IMR-90 (cell line): ENCODE results near the gene COL23A1. TPM values are rescaled to one million over a fixed set of nuclear protein-coding genes. Genes with fewer than 3 reads are reported as not detected.

Experiments
- ATAC-seq: fragments of 200-7000 bp; cut with Tn5 transposase; 2 replicates; pipeline ENCODE4 v1.9.1; 2020; ENCODE audit warnings: low read depth, mild to moderate bottlenecking, moderate library complexity
- BruUV-seq: library from RNA; stranded (reverse); fragments of 400-500 nt; replicated peaks from 2 replicates; lab custom pipeline; 2021; lab: Mats Ljungman, UMichigan
- CTCF ChIA-PET: fragments of 300-600 bp; formaldehyde crosslinking; extraction: SDS; loops from one replicate; lab custom pipeline; 2021; ENCODE audit warnings: antibody characterized with exemption; lab: Yijun Ruan, JAX
- POLR2A ChIA-PET: fragments of 300-600 bp; sonication (Branson Sonifier 250); formaldehyde crosslinking; loops from one replicate; lab custom pipeline; 2022; ENCODE audit warnings: antibody characterized with exemption; ENCODE audit not compliant: unreplicated experiment; lab: Charles Lee
- DNase-seq: peaks from one replicate; pipeline ENCODE4 v3.0.0; 2013
- H2AFZ ChIP-seq: replicated peaks from 2 replicates; pipeline ENCODE3; 2013; ENCODE audit warnings: low read length, mild to moderate bottlenecking; ENCODE audit not compliant: poor library complexity
- H2AK5ac ChIP-seq: 2 replicates; pipeline ENCODE4 v1.6.1; 2013; ENCODE audit warnings: low read depth, low read length, inconsistent platforms
- H2AK9ac ChIP-seq: replicated peaks from 2 replicates; pipeline ENCODE3; 2013; ENCODE audit warnings: mild to moderate bottlenecking, low read depth, low read length, moderate library complexity; ENCODE audit not compliant: poor library complexity
- H2BK120ac ChIP-seq: 2 replicates; pipeline ENCODE4 v1.6.1; 2013; ENCODE audit warnings: low read depth, low read length, inconsistent platforms
- H2BK15ac ChIP-seq: 3 replicates; pipeline ENCODE4 v1.6.1; 2013; ENCODE audit warnings: low read depth, low read length, inconsistent platforms
- H2BK20ac ChIP-seq: 2 replicates; pipeline ENCODE4 v1.6.1; 2013; ENCODE audit warnings: low read depth, mild to moderate bottlenecking, inconsistent platforms, low read length, moderate library complexity
- H2BK5ac ChIP-seq: 2 replicates; pipeline ENCODE4 v1.6.1; 2013; ENCODE audit warnings: mild to moderate bottlenecking, low read depth, low read length, inconsistent platforms; ENCODE audit not compliant: poor library complexity, severe bottlenecking
- H3K14ac ChIP-seq: replicated peaks from 2 replicates; pipeline ENCODE4 v1.6.1; 2013; ENCODE audit warnings: low read depth, low read length, inconsistent platforms
- H3K18ac ChIP-seq: 2 replicates; pipeline ENCODE4 v1.6.1; 2013; ENCODE audit warnings: low read depth, low read length, control low read depth
- H3K23ac ChIP-seq: 2 replicates; pipeline ENCODE4 v1.6.1; 2013; ENCODE audit warnings: low read depth, low read length, inconsistent platforms
- H3K27ac ChIP-seq: 2 replicates; pipeline ENCODE4 v1.5.1; 2013; ENCODE audit warnings: mild to moderate bottlenecking, control low read depth, low read length; ENCODE audit not compliant: insufficient read depth
- H3K27me3 ChIP-seq: 2 replicates; pipeline ENCODE4 v1.6.1; 2013; ENCODE audit warnings: low read length; ENCODE audit not compliant: control insufficient read depth, insufficient read depth
- H3K36me3 ChIP-seq: 2 replicates; pipeline ENCODE4 v1.6.1; 2013; ENCODE audit warnings: low read length, mixed read lengths; ENCODE audit not compliant: control insufficient read depth, insufficient read depth
- H3K4ac ChIP-seq: 2 replicates; pipeline ENCODE4 v1.6.1; 2013; ENCODE audit warnings: low read depth, low read length, inconsistent platforms
- H3K4me1 ChIP-seq: 2 replicates; pipeline ENCODE4 v1.6.1; 2013; ENCODE audit warnings: low read length, mixed read lengths; ENCODE audit not compliant: control insufficient read depth, insufficient read depth
- H3K4me2 ChIP-seq: 2 replicates; pipeline ENCODE4 v1.6.1; 2013; ENCODE audit warnings: low read depth, mild to moderate bottlenecking, control low read depth, low read length, moderate library complexity
- H3K4me3 ChIP-seq: 2 replicates; pipeline ENCODE4 v1.5.1; 2013; ENCODE audit warnings: low read depth, mild to moderate bottlenecking, control low read depth, low read length, moderate library complexity; ENCODE audit not compliant: insufficient read depth
- H3K56ac ChIP-seq: 2 replicates; pipeline ENCODE4 v1.6.1; 2013; ENCODE audit warnings: low read length, inconsistent platforms; ENCODE audit not compliant: insufficient read depth; ENCODE audit errors: extremely low read depth
- H3K79me1 ChIP-seq, 2 experiments: 2 replicates each; pipeline ENCODE4 v1.6.1; 2013; ENCODE audit warnings: low read length in 2 of 2, inconsistent platforms in 1 of 2, low read depth in 1 of 2
- H3K9ac ChIP-seq: 2 replicates; pipeline ENCODE4 v1.6.1; 2013; ENCODE audit warnings: low read depth, low read length, control low read depth
- H3K9me1 ChIP-seq: 2 replicates; pipeline ENCODE4 v1.6.1; 2013; ENCODE audit warnings: low read length, inconsistent platforms; ENCODE audit not compliant: insufficient read depth
- H3K9me3 ChIP-seq: 2 replicates; pipeline ENCODE4 v1.6.1; 2013; ENCODE audit warnings: low read length; ENCODE audit not compliant: control insufficient read depth, insufficient read depth
- H4K20me1 ChIP-seq: 2 replicates; pipeline ENCODE4 v1.6.1; 2013; ENCODE audit warnings: low read length, inconsistent platforms; ENCODE audit not compliant: insufficient read depth
- H4K5ac ChIP-seq: 2 replicates; pipeline ENCODE4 v1.6.1; 2013; ENCODE audit warnings: mild to moderate bottlenecking, low read depth, low read length, control low read depth
- H4K8ac ChIP-seq, 2 experiments: 2 replicates each; pipeline ENCODE4 v1.6.1; 2013; ENCODE audit warnings: low read depth in 2 of 2, low read length in 2 of 2, control low read depth in 1 of 2, inconsistent platforms in 1 of 2
- H4K91ac ChIP-seq: 2 replicates; pipeline ENCODE4 v1.6.1; 2013; ENCODE audit warnings: low read depth, low read length, inconsistent platforms; ENCODE audit not compliant: insufficient read depth
- CEBPB ChIP-seq: IDR thresholded peaks from 2 replicates; pipeline ENCODE4 v1.6.1; 2012; ENCODE audit warnings: low read depth, low read length, improper control_type of control experiment
- CHD1 ChIP-seq: IDR thresholded peaks from 2 replicates; pipeline ENCODE4 v1.6.1; 2012; ENCODE audit warnings: low read depth, low read length, improper control_type of control experiment
- ELK1 ChIP-seq: fragments of 150-350 bp; IDR thresholded peaks from 2 replicates; pipeline ENCODE4 v1.6.1; 2016; ENCODE audit warnings: low read depth, mild to moderate bottlenecking, low read length, moderate library complexity, borderline replicate concordance
- MAFK ChIP-seq: IDR thresholded peaks from 2 replicates; pipeline ENCODE4 v1.6.1; 2012; ENCODE audit warnings: low read depth, low read length, improper control_type of control experiment
- MAZ ChIP-seq: IDR thresholded peaks from 2 replicates; pipeline ENCODE4 v1.6.1; 2012; ENCODE audit warnings: low read depth, mild to moderate bottlenecking, low read length, improper control_type of control experiment, moderate library complexity, borderline replicate concordance
- MXI1 ChIP-seq: IDR thresholded peaks from 2 replicates; pipeline ENCODE4 v1.6.1; 2012; ENCODE audit warnings: low read depth, mild to moderate bottlenecking, low read length, moderate library complexity, borderline replicate concordance
- NFE2L2 ChIP-seq: fragments of 150-350 bp; IDR thresholded peaks from 2 replicates; pipeline ENCODE4 v1.6.1; 2016; ENCODE audit warnings: low read depth, mild to moderate bottlenecking, low read length
- RAD21 ChIP-seq: IDR thresholded peaks from 2 replicates; pipeline ENCODE4 v1.6.1; 2012; ENCODE audit warnings: low read length, improper control_type of control experiment
- RCOR1 ChIP-seq: IDR thresholded peaks from 2 replicates; pipeline ENCODE4 v1.6.1; 2012; ENCODE audit warnings: mild to moderate bottlenecking, low read length, improper control_type of control experiment; ENCODE audit not compliant: insufficient replicate concordance
- RFX5 ChIP-seq: IDR thresholded peaks from 2 replicates; pipeline ENCODE4 v1.8.0; 2012; ENCODE audit warnings: low read depth, mild to moderate bottlenecking, low read length, moderate library complexity
- SMC3 ChIP-seq: fragments of 150-350 bp; IDR thresholded peaks from 2 replicates; pipeline ENCODE4 v1.6.1; 2016; ENCODE audit warnings: low read depth, mild to moderate bottlenecking, antibody characterized with exemption, low read length, moderate library complexity
- WGBS, 2 experiments: methylation state at CpG; one replicate each; pipeline versions ENCODE4 v1.1.5 to v1.1.7; 2013; ENCODE audit warnings: missing lambda C conversion rate in 2 of 2; ENCODE audit not compliant: insufficient read length in 1 of 2; ENCODE audit errors: extremely low coverage in 2 of 2; 5-methylcytosine and 5-hydroxymethylcytosine counted together
- dilution Hi-C: fragments of 300-500 bp; cut with HindIII; formaldehyde crosslinking; loops from one replicate; pipeline ENCODE4 v1.14.3; 2018; ENCODE audit warnings: low sequenced_read_pairs; ENCODE audit not compliant: unreplicated experiment
- in situ Hi-C: fragments of 300-500 bp; cut with MboI; formaldehyde crosslinking; loops from 3 replicates; pipeline ENCODE4 v1.14.3; 2019; ENCODE audit warnings: low sequenced_read_pairs, inconsistent platforms, mixed read lengths
- intact Hi-C: fragments of 100-400 bp; cut with micrococcal nuclease; formaldehyde crosslinking; loops from 2 replicates; pipeline ENCODE4 v1.10.0; 2022
- polyA plus RNA-seq, 3 experiments: library from polyadenylated mRNA; depleted of rRNA; stranded (reverse); fragments of >200 nt; gene quantifications; 2 replicates each; pipeline ENCODE4 v1.2.3, GENCODE V29; 2012; ENCODE audit warnings: low replicate concordance in 1 of 3
- total RNA-seq: library from RNA; depleted of rRNA; stranded (reverse); fragments of >200 nt; gene quantifications from 2 replicates; pipeline ENCODE4 v1.2.3, GENCODE V29; 2012
- TF ChIP-seq, protein P1 (sequence below): conservative IDR thresholded peaks from 2 replicates; pipeline ENCODE4 v1.5.1; 2012; ENCODE audit warnings: mild to moderate bottlenecking, low read depth, low read length, improper control_type of control experiment
- TF ChIP-seq, protein P2 (sequence below): fragments of 150-350 bp; IDR thresholded peaks from 2 replicates; pipeline ENCODE4 v1.6.1; 2017; ENCODE audit warnings: mild to moderate bottlenecking, antibody characterized with exemption, low read length, low read depth

COL23A1 gene
- total and polyA plus RNA-seq, 2 of the 4 experiments (the other 2 are of a cell fraction) = not detected

GRCh38 chr5:178352035-178352349 lies 238.2 kb downstream of the COL23A1 start:
- H3K4me3 ChIP-seq = no peak overlapping the region
- H3K9ac ChIP-seq = no peak overlapping the region
- no peak overlapping the region for H3K56ac ChIP-seq
- no peak overlapping the region for H3K14ac ChIP-seq
- DNase-seq (no peak), ATAC-seq (no peak)
- no peak overlapping the region for H4K8ac ChIP-seq
- WGBS, 2 experiments = no CpG with 5 or more reads among the region's 8 CpGs
- no peaks in the 10 kb centered on the region for H3K9me1 ChIP-seq
- H3K27ac ChIP-seq = no peak overlapping the region
- H2BK20ac ChIP-seq = no peak overlapping the region
- no peak overlapping the region for H3K23ac ChIP-seq
- TF ChIP-seq SMC3 = no peak
- TF ChIP-seq MXI1 = no peak
- TF ChIP-seq MAZ = no peak
- no peak for TF ChIP-seq NFE2L2
- TF ChIP-seq, protein P1, sequence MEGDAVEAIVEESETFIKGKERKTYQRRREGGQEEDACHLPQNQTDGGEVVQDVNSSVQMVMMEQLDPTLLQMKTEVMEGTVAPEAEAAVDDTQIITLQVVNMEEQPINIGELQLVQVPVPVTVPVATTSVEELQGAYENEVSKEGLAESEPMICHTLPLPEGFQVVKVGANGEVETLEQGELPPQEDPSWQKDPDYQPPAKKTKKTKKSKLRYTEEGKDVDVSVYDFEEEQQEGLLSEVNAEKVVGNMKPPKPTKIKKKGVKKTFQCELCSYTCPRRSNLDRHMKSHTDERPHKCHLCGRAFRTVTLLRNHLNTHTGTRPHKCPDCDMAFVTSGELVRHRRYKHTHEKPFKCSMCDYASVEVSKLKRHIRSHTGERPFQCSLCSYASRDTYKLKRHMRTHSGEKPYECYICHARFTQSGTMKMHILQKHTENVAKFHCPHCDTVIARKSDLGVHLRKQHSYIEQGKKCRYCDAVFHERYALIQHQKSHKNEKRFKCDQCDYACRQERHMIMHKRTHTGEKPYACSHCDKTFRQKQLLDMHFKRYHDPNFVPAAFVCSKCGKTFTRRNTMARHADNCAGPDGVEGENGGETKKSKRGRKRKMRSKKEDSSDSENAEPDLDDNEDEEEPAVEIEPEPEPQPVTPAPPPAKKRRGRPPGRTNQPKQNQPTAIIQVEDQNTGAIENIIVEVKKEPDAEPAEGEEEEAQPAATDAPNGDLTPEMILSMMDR = no peak
- no peak for TF ChIP-seq RCOR1
- TF ChIP-seq, protein P2, sequence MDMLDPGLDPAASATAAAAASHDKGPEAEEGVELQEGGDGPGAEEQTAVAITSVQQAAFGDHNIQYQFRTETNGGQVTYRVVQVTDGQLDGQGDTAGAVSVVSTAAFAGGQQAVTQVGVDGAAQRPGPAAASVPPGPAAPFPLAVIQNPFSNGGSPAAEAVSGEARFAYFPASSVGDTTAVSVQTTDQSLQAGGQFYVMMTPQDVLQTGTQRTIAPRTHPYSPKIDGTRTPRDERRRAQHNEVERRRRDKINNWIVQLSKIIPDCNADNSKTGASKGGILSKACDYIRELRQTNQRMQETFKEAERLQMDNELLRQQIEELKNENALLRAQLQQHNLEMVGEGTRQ = no peak
- no peak for TF ChIP-seq RAD21
- no peak for TF ChIP-seq MAFK
- TF ChIP-seq RFX5 = no peak
- TF ChIP-seq CHD1 = no peak
- no peak for TF ChIP-seq CEBPB
- TF ChIP-seq ELK1 = no peak
- CTCF ChIA-PET = no interaction called here
- no peaks in the 10 kb centered on the region for H3K79me1 ChIP-seq
- H2BK120ac ChIP-seq = no peak overlapping the region
- H4K20me1 ChIP-seq = no peaks in the 10 kb centered on the region
- no peak overlapping the region for H2AFZ ChIP-seq
- no peak overlapping the region for H3K4me2 ChIP-seq
- H3K9me3 ChIP-seq = peaks cover 17% of the 10 kb centered on the region
- no peak overlapping the region for H3K18ac ChIP-seq
- BruUV-seq = no TSS peak
- H2BK5ac ChIP-seq = no peak overlapping the region
- H3K27me3 ChIP-seq = no peaks in the 10 kb centered on the region
- no peak overlapping the region for H4K5ac ChIP-seq
- H3K4me1 ChIP-seq = no peaks in the 10 kb centered on the region
- no peaks in the 10 kb centered on the region for H3K36me3 ChIP-seq
- in situ Hi-C loops (no loop called here), dilution Hi-C loops (no loop called here), intact Hi-C loops (no loop called here)
- POLR2A ChIA-PET = no interaction called here
- H2BK15ac ChIP-seq = no peak overlapping the region
- H4K91ac ChIP-seq = no peak overlapping the region
- no peak overlapping the region for H3K4ac ChIP-seq
- no peak overlapping the region for H2AK5ac ChIP-seq
- no peak overlapping the region for H2AK9ac ChIP-seq
